Neural cell (in vitro differentiated cells): ENCODE measurements around the gene CDCP1. TPM values are rescaled to one million over a fixed set of nuclear protein-coding genes. Genes with fewer than 3 reads are reported as not detected.
"Not testable (repeated sequence)": the region's sequence is repeated elsewhere in the genome, so short reads cannot be mapped to it uniquely, and the experiment has no call there.

Experiments used
- H2AFZ ChIP-seq: fragments of 200-600, 300-800 bp; sonication (generic), shearing (Covaris generic); 2 replicates; pipeline ENCODE4 v1.6.0; 2014; ENCODE audit warnings: low read depth, mild to moderate bottlenecking, antibody characterized with exemption, low read length, moderate library complexity
- H3F3A ChIP-seq: fragments of 200-600 bp; shearing (Covaris generic); 2 replicates; pipeline ENCODE4 v1.6.1; 2016; ENCODE audit warnings: mild to moderate bottlenecking, moderate library complexity, mixed read lengths, antibody characterized with exemption, low read length; ENCODE audit not compliant: insufficient read depth, poor library complexity, severe bottlenecking
- H3K27ac ChIP-seq: fragments of 200-600, 300-800 bp; sonication (generic), shearing (Covaris generic); 2 replicates; pipeline ENCODE4 v1.5.1; 2014; ENCODE audit warnings: mild to moderate bottlenecking, low read length, moderate library complexity
- H3K27me3 ChIP-seq: fragments of 300-800, 200-600 bp; sonication (generic), shearing (Covaris generic); 2 replicates; pipeline ENCODE4 v1.6.0; 2014; ENCODE audit warnings: mild to moderate bottlenecking, low read depth, low read length, moderate library complexity; ENCODE audit not compliant: insufficient read depth
- H3K36me3 ChIP-seq: fragments of 300-800, 200-600 bp; sonication (generic), shearing (Covaris generic); 2 replicates; pipeline ENCODE4 v1.5.1; 2014; ENCODE audit warnings: mild to moderate bottlenecking, antibody characterized with exemption, low read length, moderate library complexity; ENCODE audit not compliant: insufficient read depth
- H3K4me2 ChIP-seq: fragments of 300-800, 200-600 bp; sonication (generic), shearing (Covaris generic); 2 replicates; pipeline ENCODE4 v1.6.0; 2014; ENCODE audit warnings: mild to moderate bottlenecking, low read length
- H3K4me3 ChIP-seq: fragments of 300-800, 200-600 bp; sonication (generic), shearing (Covaris generic); 2 replicates; pipeline ENCODE4 v1.5.1; 2014; ENCODE audit warnings: mild to moderate bottlenecking, low read length, moderate library complexity
- H3K79me2 ChIP-seq: fragments of 200-600 bp; shearing (Covaris generic); replicated peaks from 2 replicates; pipeline ENCODE4 v1.6.0; 2014; ENCODE audit warnings: mild to moderate bottlenecking, low read length, moderate library complexity; ENCODE audit not compliant: insufficient read depth
- H3K9ac ChIP-seq: fragments of 300-800, 200-600 bp; sonication (generic), shearing (Covaris generic); 2 replicates; pipeline ENCODE4 v1.6.1; 2016; ENCODE audit warnings: mild to moderate bottlenecking, low read length, mixed read lengths
- H3K9me2 ChIP-seq: fragments of 200-600 bp; shearing (Covaris generic); 2 replicates; pipeline ENCODE4 v1.6.1; 2016; ENCODE audit warnings: mild to moderate bottlenecking, low read length, mixed read lengths; ENCODE audit not compliant: insufficient read depth
- H3K9me3 ChIP-seq: fragments of 200-600, 300-800 bp; sonication (generic), shearing (Covaris generic); 2 replicates; pipeline ENCODE4 v1.6.1; 2016; ENCODE audit warnings: mild to moderate bottlenecking, mixed run types, low read length, moderate library complexity, mixed read lengths
- H4K20me1 ChIP-seq: fragments of 200-600 bp; shearing (Covaris generic); 2 replicates; pipeline ENCODE4 v1.6.1; 2016; ENCODE audit warnings: mild to moderate bottlenecking, mixed run types; ENCODE audit not compliant: insufficient read depth
- EP300 ChIP-seq: fragments of 450-650 bp; conservative IDR thresholded peaks from 2 replicates; pipeline ENCODE4 v1.6.1; 2014; ENCODE audit warnings: antibody characterized with exemption, mild to moderate bottlenecking, moderate library complexity; ENCODE audit not compliant: poor library complexity, severe bottlenecking
- EZH2 ChIP-seq: fragments of 200-600, 300-800 bp; shearing (Covaris generic), sonication (generic); IDR thresholded peaks from 2 replicates; pipeline ENCODE4 v1.6.1; 2014; ENCODE audit warnings: antibody characterized with exemption, low read length, borderline replicate concordance, mild to moderate bottlenecking; ENCODE audit not compliant: insufficient read depth, poor library complexity, severe bottlenecking
- MXI1 ChIP-seq: fragments of 450-650 bp; conservative IDR thresholded peaks from 2 replicates; pipeline ENCODE4 v1.6.1; 2014; ENCODE audit warnings: antibody characterized with exemption, mild to moderate bottlenecking; ENCODE audit not compliant: poor library complexity, severe bottlenecking
- POLR2AphosphoS5 ChIP-seq: IDR thresholded peaks from 2 replicates; pipeline ENCODE4 v1.6.1; 2012
- RAD21 ChIP-seq: fragments of 450-650 bp; conservative IDR thresholded peaks from 2 replicates; pipeline ENCODE4 v1.6.1; 2014; ENCODE audit warnings: antibody characterized with exemption, mild to moderate bottlenecking, moderate library complexity
- SMC3 ChIP-seq: fragments of 450-650 bp; conservative IDR thresholded peaks from 2 replicates; pipeline ENCODE4 v1.6.1; 2014; ENCODE audit warnings: antibody characterized with exemption, mild to moderate bottlenecking, moderate library complexity; ENCODE audit not compliant: poor library complexity
- TAF1 ChIP-seq: IDR thresholded peaks from 2 replicates; pipeline ENCODE4 v1.6.1; 2012; ENCODE audit warnings: low read depth
- polyA plus RNA-seq: library from polyadenylated mRNA; depleted of rRNA; stranded (reverse); fragments of >200 nt; gene quantifications from 2 replicates; pipeline ENCODE4 v1.2.3, GENCODE V29; 2014
- TF ChIP-seq, protein P1 (sequence below): IDR thresholded peaks from 2 replicates; pipeline ENCODE4 v1.6.1; 2012; ENCODE audit warnings: borderline replicate concordance
- TF ChIP-seq, protein P2 (sequence below): fragments of 450-650 bp; IDR thresholded peaks from 2 replicates; pipeline ENCODE4 v1.5.1; 2014; ENCODE audit warnings: antibody characterized with exemption, mild to moderate bottlenecking, moderate library complexity; ENCODE audit not compliant: poor library complexity, severe bottlenecking

CDCP1 gene
- polyA plus RNA-seq, 1 donor from 2014 or later: not detected

DNA sequence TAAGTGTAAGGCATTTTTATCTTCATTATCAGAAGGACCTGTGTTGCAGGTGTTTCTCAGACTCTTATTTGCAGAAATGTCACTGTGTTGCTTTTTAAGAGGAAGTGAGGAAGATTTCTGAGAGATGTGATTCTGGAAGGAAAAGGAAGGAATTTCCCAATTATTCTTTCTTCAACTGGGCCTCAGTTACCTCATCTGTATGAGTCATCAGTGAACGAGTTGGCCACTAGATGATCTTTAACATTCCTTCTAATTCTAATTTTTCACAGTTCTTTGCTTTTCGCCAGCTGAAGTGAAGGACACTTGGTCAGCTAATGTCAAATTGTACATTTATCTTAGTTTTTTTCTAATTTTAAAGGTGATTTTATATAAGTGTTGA lies 91.2 kb downstream of the CDCP1 start:
- no peak overlapping the region for H2AFZ ChIP-seq
- TF ChIP-seq, protein P1, sequence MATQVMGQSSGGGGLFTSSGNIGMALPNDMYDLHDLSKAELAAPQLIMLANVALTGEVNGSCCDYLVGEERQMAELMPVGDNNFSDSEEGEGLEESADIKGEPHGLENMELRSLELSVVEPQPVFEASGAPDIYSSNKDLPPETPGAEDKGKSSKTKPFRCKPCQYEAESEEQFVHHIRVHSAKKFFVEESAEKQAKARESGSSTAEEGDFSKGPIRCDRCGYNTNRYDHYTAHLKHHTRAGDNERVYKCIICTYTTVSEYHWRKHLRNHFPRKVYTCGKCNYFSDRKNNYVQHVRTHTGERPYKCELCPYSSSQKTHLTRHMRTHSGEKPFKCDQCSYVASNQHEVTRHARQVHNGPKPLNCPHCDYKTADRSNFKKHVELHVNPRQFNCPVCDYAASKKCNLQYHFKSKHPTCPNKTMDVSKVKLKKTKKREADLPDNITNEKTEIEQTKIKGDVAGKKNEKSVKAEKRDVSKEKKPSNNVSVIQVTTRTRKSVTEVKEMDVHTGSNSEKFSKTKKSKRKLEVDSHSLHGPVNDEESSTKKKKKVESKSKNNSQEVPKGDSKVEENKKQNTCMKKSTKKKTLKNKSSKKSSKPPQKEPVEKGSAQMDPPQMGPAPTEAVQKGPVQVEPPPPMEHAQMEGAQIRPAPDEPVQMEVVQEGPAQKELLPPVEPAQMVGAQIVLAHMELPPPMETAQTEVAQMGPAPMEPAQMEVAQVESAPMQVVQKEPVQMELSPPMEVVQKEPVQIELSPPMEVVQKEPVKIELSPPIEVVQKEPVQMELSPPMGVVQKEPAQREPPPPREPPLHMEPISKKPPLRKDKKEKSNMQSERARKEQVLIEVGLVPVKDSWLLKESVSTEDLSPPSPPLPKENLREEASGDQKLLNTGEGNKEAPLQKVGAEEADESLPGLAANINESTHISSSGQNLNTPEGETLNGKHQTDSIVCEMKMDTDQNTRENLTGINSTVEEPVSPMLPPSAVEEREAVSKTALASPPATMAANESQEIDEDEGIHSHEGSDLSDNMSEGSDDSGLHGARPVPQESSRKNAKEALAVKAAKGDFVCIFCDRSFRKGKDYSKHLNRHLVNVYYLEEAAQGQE: no peak
- no peak overlapping the region for H3K4me2 ChIP-seq
- no peaks in the 10 kb centered on the region for H3F3A ChIP-seq
- H3K9me3 ChIP-seq: no peaks in the 10 kb centered on the region
- H4K20me1 ChIP-seq: no peaks in the 10 kb centered on the region
- no peaks in the 10 kb centered on the region for H3K79me2 ChIP-seq
- H3K9me2 ChIP-seq: no peaks in the 10 kb centered on the region
- H3K9ac ChIP-seq: no peak overlapping the region
- H3K27me3 ChIP-seq: no peaks in the 10 kb centered on the region
- H3K27ac ChIP-seq: no peak overlapping the region
- no peaks in the 10 kb centered on the region for H3K36me3 ChIP-seq
- H3K4me3 ChIP-seq: no peak overlapping the region

DNA sequence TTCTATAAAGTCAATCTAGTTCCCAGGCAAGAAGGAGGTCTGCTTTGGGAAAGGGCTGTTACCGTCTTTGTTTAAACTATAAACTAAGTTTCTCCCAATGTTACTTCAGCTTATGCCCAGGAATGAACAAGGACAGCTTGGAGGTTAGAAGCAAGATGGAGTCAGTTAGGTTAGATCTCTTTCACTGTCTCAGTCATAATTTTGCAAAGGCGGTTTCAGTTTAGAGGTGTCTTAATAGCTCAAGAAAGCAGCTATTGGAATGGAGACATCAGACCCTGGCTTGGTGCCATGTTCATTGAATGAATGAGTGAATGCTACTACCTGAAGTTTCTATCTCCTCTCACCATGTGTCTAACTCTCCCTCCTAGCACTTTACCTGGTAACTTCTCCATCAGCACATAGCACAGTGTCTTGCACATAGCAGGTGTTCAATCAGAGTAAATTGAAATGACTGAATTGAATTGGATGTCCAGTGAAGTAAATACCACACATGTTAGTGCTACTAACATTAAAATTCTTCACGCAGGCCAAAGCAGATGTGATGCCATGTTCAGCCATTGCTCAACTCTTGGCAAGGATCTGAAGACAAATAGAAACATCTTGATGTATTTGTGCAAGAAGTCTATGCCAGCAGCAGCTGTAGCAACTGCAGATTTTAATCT lies 91.9 kb downstream of the CDCP1 start:
- Histone ChIP-seq H3K27me3 (no peaks in the 10 kb centered on the region), H3K9me3 (no peaks in the 10 kb centered on the region), H3F3A (no peaks in the 10 kb centered on the region), H3K27ac (no peak overlapping the region), H4K20me1 (no peaks in the 10 kb centered on the region), H3K79me2 (no peaks in the 10 kb centered on the region), H3K36me3 (no peaks in the 10 kb centered on the region), H3K4me2 (no peak overlapping the region), H3K9ac (no peak overlapping the region), H3K9me2 (no peaks in the 10 kb centered on the region), H2AFZ (no peak overlapping the region), H3K4me3 (no peak overlapping the region)
- TF ChIP-seq TAF1 (no peak), MXI1 (no peak), SMC3 (no peak), EZH2 (no peak), RAD21 (no peak), POLR2AphosphoS5 (no peak), EP300 (no peak)
- TF ChIP-seq, protein P2, sequence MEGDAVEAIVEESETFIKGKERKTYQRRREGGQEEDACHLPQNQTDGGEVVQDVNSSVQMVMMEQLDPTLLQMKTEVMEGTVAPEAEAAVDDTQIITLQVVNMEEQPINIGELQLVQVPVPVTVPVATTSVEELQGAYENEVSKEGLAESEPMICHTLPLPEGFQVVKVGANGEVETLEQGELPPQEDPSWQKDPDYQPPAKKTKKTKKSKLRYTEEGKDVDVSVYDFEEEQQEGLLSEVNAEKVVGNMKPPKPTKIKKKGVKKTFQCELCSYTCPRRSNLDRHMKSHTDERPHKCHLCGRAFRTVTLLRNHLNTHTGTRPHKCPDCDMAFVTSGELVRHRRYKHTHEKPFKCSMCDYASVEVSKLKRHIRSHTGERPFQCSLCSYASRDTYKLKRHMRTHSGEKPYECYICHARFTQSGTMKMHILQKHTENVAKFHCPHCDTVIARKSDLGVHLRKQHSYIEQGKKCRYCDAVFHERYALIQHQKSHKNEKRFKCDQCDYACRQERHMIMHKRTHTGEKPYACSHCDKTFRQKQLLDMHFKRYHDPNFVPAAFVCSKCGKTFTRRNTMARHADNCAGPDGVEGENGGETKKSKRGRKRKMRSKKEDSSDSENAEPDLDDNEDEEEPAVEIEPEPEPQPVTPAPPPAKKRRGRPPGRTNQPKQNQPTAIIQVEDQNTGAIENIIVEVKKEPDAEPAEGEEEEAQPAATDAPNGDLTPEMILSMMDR: no peak
- TF ChIP-seq, protein P1: no peak

DNA sequence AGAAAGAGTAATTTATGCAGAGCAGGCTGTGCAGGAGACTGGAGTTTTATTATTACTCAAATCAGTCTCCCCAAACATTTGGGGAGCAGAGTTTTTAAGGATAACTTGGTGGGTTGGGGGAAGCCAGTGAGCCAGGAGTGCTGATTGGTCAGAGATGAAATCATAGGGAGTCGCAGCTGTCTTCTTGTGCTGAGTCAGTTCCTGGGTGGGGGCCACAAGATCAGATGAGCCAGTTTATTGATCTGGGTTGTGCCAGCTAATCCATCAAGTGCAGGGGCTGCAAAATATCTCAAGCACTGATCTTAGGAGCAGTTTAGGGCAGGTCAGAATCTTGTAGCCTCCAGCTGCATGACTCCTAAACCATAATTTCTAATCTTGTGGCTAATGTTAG lies 92.4 kb downstream of the CDCP1 start:
- not testable (repeated sequence) for H3K36me3 ChIP-seq, H3K27ac ChIP-seq, H2AFZ ChIP-seq, H3K9me3 ChIP-seq, H3K4me3 ChIP-seq, H3K4me2 ChIP-seq, H3K27me3 ChIP-seq, H3F3A ChIP-seq, H3K9me2 ChIP-seq, H3K79me2 ChIP-seq, H4K20me1 ChIP-seq, H3K9ac ChIP-seq
